Neural crest cell (in vitro differentiated cells): ENCODE measurements around the gene ARHGDIG. TPM values are rescaled to one million over a fixed set of nuclear protein-coding genes. Genes with fewer than 3 reads are reported as not detected.

Source experiments
- DNase-seq: peaks from one replicate; pipeline ENCODE4 v3.0.0; 2021; ENCODE audit warnings: low read depth, mixed read lengths, low spot score
- H3K27ac Mint-ChIP-seq: one replicate; pipeline ENCODE4 v1.8.0; 2021; ENCODE audit warnings: mild to moderate bottlenecking, mixed read lengths; ENCODE audit not compliant: unreplicated experiment
- H3K27me3 Mint-ChIP-seq: 2 replicates; pipeline ENCODE4 v1.8.0; 2021; ENCODE audit warnings: low read depth, mild to moderate bottlenecking, mixed read lengths
- H3K36me3 Mint-ChIP-seq: 2 replicates; pipeline ENCODE4 v1.8.0; 2021; ENCODE audit warnings: low read depth, mild to moderate bottlenecking, mixed read lengths
- H3K4me1 Mint-ChIP-seq: 2 replicates; pipeline ENCODE4 v1.8.0; 2021; ENCODE audit warnings: mixed read lengths
- H3K4me3 Mint-ChIP-seq: one replicate; pipeline ENCODE4 v1.8.0; 2021; ENCODE audit warnings: mild to moderate bottlenecking, mixed read lengths
- H3K9me3 Mint-ChIP-seq: 2 replicates; pipeline ENCODE4 v1.8.0; 2021; ENCODE audit warnings: mixed read lengths
- total RNA-seq: library from RNA; stranded (reverse); gene quantifications from 2 replicates; pipeline ENCODE4 v1.2.1, GENCODE V29; 2021
- TF ChIP-seq, protein P1 (sequence below): fragments of 200-600 bp; sonication (generic); conservative IDR thresholded peaks from 2 replicates; pipeline ENCODE4 v1.5.0; 2021; ENCODE audit warnings: antibody characterized with exemption, mild to moderate bottlenecking

ARHGDIG gene
- total RNA-seq, 1 donor from 2014 or later: 3.0 TPM

- H3K4me1 Mint-ChIP-seq: no peaks in the 10 kb centered on the region
- peaks cover 6% of the 10 kb centered on the region for H3K36me3 Mint-ChIP-seq
- H3K9me3 Mint-ChIP-seq: no peaks in the 10 kb centered on the region
Measured at GRCh38 chr16:259814-260253, 20.6 kb upstream of the ARHGDIG start.

GRCh38 chr16:260326-260725 is 20.1 kb upstream of the ARHGDIG start:
- DNase-seq: no peak
- H3K9me3 Mint-ChIP-seq: no peaks in the 10 kb centered on the region
- no peaks in the 10 kb centered on the region for H3K4me1 Mint-ChIP-seq
- TF ChIP-seq, protein P1, sequence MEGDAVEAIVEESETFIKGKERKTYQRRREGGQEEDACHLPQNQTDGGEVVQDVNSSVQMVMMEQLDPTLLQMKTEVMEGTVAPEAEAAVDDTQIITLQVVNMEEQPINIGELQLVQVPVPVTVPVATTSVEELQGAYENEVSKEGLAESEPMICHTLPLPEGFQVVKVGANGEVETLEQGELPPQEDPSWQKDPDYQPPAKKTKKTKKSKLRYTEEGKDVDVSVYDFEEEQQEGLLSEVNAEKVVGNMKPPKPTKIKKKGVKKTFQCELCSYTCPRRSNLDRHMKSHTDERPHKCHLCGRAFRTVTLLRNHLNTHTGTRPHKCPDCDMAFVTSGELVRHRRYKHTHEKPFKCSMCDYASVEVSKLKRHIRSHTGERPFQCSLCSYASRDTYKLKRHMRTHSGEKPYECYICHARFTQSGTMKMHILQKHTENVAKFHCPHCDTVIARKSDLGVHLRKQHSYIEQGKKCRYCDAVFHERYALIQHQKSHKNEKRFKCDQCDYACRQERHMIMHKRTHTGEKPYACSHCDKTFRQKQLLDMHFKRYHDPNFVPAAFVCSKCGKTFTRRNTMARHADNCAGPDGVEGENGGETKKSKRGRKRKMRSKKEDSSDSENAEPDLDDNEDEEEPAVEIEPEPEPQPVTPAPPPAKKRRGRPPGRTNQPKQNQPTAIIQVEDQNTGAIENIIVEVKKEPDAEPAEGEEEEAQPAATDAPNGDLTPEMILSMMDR: no peak
- H3K36me3 Mint-ChIP-seq: peaks cover 6% of the 10 kb centered on the region
- no peak overlapping the region for H3K4me3 Mint-ChIP-seq
- no peaks in the 10 kb centered on the region for H3K27me3 Mint-ChIP-seq
- no peak overlapping the region for H3K27ac Mint-ChIP-seq

More at GRCh38 chr16:259814-260253, 20.6 kb upstream of the ARHGDIG start:
- H3K27me3 Mint-ChIP-seq: no peaks in the 10 kb centered on the region
- no peak for DNase-seq
- H3K27ac Mint-ChIP-seq: no peak overlapping the region
- H3K4me3 Mint-ChIP-seq: no peak overlapping the region
- TF ChIP-seq, protein P1: no peak

- Mint-ChIP-seq H3K9me3 (no peaks in the 10 kb centered on the region), H3K4me3 (no peak overlapping the region), H3K27ac (no peak overlapping the region), H3K4me1 (no peaks in the 10 kb centered on the region), H3K36me3 (peaks cover 1% of the 10 kb centered on the region), H3K27me3 (no peaks in the 10 kb centered on the region)
- DNase-seq: no peak
- TF ChIP-seq, protein P1: no peak
Measured at GRCh38 chr16:261031-261691, 19.2 kb upstream of the ARHGDIG start.

GRCh38 chr16:262121-262745 is 18.2 kb upstream of the ARHGDIG start:
- DNase-seq: no peak
- Mint-ChIP-seq H3K27me3 (no peaks in the 10 kb centered on the region), H3K4me1 (no peaks in the 10 kb centered on the region), H3K27ac (no peak overlapping the region), H3K36me3 (no peaks in the 10 kb centered on the region), H3K4me3 (no peak overlapping the region), H3K9me3 (no peaks in the 10 kb centered on the region)
- TF ChIP-seq, protein P1: no peak

GRCh38 chr16:263182-263774 is 17.1 kb upstream of the ARHGDIG start:
- peaks cover 3% of the 10 kb centered on the region for H3K27me3 Mint-ChIP-seq
- TF ChIP-seq, protein P1: no peak
- H3K4me3 Mint-ChIP-seq: no peak overlapping the region
- no peaks in the 10 kb centered on the region for H3K9me3 Mint-ChIP-seq
- no peaks in the 10 kb centered on the region for H3K4me1 Mint-ChIP-seq
- H3K36me3 Mint-ChIP-seq: no peaks in the 10 kb centered on the region
- H3K27ac Mint-ChIP-seq: no peak overlapping the region
- no peak for DNase-seq
